Mucosa of descending colon (tissue), 3 donors: ENCODE data around the gene FDXR. TPM values are rescaled to one million over a fixed set of nuclear protein-coding genes. Genes with fewer than 3 reads are reported as not detected.
A peak's percentile ranks its signal among the peaks of the same experiment; 100 is the strongest.

Experiments
- ATAC-seq: fragments of 200-7000 bp; cut with Tn5 transposase; one replicate; pipeline ENCODE4 v1.9.1; 2020; ENCODE audit warnings: mild to moderate bottlenecking, moderate library complexity
- DNase-seq, 3 donors: peaks; one replicate each; pipeline ENCODE4 v3.0.0-alpha.2; 2020
- H3K36me3 ChIP-seq: fragments of 200-600 bp; one replicate; pipeline ENCODE4 v1.8.0; 2021; ENCODE audit warnings: low read depth, mild to moderate bottlenecking
- H3K4me1 ChIP-seq: fragments of 200-600 bp; one replicate; pipeline ENCODE4 v1.8.0; 2021; ENCODE audit warnings: low read depth, mild to moderate bottlenecking
- H3K4me3 ChIP-seq: fragments of 200-600 bp; one replicate; pipeline ENCODE4 v1.8.0; 2021; ENCODE audit warnings: mild to moderate bottlenecking
- H3K9me3 ChIP-seq: fragments of 200-600 bp; one replicate; pipeline ENCODE4 v1.8.0; 2021; ENCODE audit warnings: mild to moderate bottlenecking
- intact Hi-C, 2 donors: fragments of 100-400 bp; cut with DNase I in 1 of 2; cut with micrococcal nuclease in 1 of 2; formaldehyde crosslinking; loops; one replicate each; pipeline versions ENCODE4 v1.11.0 to v1.11.1; 2022; cut with DNase I, micrococcal nuclease
- total RNA-seq, 3 donors: library from RNA; stranded (reverse); fragmentation: NEBNext Ultra II Directional in 2 of 3; extraction: Animal tissue kit (Norgen Biotek cat#: 25700) in 2 of 3; gene quantifications; one replicate each; pipeline versions ENCODE4 v1.2.1 to v1.2.4, GENCODE V29; 2021 to 2023
- TF ChIP-seq, protein P1 (sequence below): fragments of 200-600 bp; IDR thresholded peaks from one replicate; pipeline ENCODE4 v1.8.0; 2022; ENCODE audit warnings: antibody characterized with exemption, mild to moderate bottlenecking
- donor health status: DM: no; HTN: no; CAD: no; lungs with moderate emphysema.
- donor health status: DM: no; HTN: no; CAD: no.
- donor health status: DM: no; HTN: yes; CAD: no.

The FDXR gene
- total RNA-seq, 3 donors from 2014 or later, result 10.6 to 14.8 (median 12.0) TPM

DNA sequence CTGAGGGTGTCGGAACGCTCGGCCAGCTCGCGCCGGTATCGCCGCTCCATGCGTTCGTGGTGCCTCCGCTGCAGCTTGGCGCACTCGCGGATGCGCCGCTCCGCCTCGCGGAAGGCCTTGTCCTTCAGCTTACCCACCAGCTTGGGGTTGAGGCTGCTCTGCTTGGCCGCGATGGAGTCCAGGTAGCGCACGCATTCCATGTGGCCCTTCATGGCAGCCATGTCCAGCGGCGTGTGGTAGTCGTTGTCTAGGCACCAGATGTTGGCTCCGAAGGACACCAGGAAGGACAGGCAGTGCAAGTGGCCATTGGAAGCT lies 47.5 kb upstream of the FDXR start:
- Histone ChIP-seq H3K4me3 (no peak overlapping the region), H3K4me1 (peaks cover 11% of the 10 kb centered on the region), H3K9me3 (no peaks in the 10 kb centered on the region), H3K36me3 (no peaks in the 10 kb centered on the region)
- no peak for ATAC-seq
- intact Hi-C loops, result no loop called here
- TF ChIP-seq, protein P1, sequence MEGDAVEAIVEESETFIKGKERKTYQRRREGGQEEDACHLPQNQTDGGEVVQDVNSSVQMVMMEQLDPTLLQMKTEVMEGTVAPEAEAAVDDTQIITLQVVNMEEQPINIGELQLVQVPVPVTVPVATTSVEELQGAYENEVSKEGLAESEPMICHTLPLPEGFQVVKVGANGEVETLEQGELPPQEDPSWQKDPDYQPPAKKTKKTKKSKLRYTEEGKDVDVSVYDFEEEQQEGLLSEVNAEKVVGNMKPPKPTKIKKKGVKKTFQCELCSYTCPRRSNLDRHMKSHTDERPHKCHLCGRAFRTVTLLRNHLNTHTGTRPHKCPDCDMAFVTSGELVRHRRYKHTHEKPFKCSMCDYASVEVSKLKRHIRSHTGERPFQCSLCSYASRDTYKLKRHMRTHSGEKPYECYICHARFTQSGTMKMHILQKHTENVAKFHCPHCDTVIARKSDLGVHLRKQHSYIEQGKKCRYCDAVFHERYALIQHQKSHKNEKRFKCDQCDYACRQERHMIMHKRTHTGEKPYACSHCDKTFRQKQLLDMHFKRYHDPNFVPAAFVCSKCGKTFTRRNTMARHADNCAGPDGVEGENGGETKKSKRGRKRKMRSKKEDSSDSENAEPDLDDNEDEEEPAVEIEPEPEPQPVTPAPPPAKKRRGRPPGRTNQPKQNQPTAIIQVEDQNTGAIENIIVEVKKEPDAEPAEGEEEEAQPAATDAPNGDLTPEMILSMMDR, result no peak
- DNase-seq, result no peak

DNA sequence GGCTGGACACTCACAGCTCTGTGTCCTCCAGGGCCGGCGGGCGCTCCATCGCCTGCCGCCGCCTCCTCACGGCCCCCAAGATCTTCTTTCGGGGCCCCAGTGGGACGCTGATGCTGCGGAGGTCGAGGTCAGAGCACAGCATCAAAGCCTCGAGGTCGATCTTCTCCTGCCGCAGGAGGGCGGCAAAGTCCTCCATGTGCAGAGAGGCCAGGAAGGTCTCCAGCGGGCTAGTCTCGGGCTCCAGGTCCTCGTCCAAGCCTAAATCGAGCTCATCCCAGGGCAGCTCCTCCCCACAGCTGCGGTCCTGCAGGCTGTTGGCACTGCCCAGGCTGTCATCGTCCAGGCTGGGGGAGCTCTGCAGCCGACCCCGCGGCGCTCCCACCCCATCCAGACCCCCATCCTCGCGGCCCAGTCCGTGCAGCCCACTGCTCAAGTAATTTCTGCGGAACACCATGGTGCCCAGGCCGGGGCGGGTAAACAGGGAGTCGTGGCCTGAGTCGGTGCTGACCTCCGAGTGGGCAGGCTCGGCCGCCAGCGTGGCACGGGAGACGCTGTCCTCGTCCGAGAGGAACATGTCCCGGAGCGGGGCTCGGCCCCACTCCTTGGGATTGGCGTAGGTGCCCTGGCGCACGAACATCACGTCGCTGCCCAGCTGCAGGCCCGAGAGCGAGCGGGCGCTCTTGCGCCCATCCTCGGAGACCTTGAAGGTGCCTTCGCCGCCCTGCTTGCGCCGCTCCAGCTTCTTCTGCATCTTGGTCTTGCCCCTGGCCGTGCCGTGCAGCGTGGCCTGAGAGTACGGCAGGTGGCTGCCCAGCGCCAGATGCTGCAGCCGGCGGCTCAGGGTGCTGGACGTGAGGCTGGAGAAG lies 46.9 kb upstream of the FDXR start:
- Histone ChIP-seq H3K4me1 (peaks cover 11% of the 10 kb centered on the region), H3K36me3 (no peaks in the 10 kb centered on the region), H3K9me3 (no peaks in the 10 kb centered on the region), H3K4me3 (no peak overlapping the region)
- TF ChIP-seq, protein P1, result no peak
- DNase-seq (peak in 2 of 3 donors; percentile 24 to 43), ATAC-seq (no peak)
- intact Hi-C loops, result no loop called here

DNA sequence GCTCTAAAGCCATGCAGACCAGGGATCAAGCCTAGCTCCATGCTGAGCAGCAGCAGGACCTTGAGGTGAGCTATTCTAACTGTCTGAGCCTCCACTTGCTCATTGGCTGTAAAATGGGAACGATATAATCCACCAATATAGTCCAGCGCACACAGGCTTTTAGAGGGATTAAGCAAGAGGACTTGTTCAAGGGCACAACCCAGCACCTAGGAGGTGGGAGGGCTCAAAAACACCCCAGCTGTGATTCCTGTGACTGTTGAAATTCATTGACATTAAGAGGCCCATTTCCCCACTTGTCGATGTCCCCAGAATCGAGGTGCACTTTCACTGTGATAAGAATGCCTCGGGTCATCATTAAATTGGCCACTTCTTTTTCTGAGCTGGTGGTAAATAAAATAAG lies 46.1 kb upstream of the FDXR start:
- Histone ChIP-seq H3K36me3 (no peaks in the 10 kb centered on the region), H3K4me3 (no peak overlapping the region), H3K9me3 (no peaks in the 10 kb centered on the region), H3K4me1 (peaks cover 9% of the 10 kb centered on the region)
- ATAC-seq (no peak), DNase-seq (no peak)
- TF ChIP-seq, protein P1, result no peak
- intact Hi-C loops, result no loop called here

DNA sequence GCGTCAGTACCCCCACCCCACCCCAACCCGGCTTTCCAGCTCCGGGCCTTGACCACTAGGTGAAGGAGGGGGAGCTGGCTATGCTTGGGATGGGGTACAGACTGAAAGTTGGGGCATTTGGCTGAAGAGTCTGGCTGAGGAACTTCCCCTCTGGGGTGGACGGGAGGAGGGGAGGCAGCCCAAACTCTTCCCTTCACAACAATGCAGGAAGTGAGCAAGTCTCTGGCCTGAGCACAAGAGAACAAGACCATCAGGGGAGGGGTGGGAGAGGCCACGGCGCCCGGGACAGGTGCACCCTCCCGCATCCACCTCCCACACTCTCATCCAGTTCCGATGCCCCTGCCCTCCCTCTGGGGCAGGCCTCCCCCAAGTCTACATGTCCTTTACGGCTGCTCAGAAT lies 44.6 kb upstream of the FDXR start:
- H3K9me3 ChIP-seq, result no peaks in the 10 kb centered on the region
- no peaks in the 10 kb centered on the region for H3K4me1 ChIP-seq
- no peaks in the 10 kb centered on the region for H3K36me3 ChIP-seq
- TF ChIP-seq, protein P1, result no peak
- no peak for DNase-seq
- intact Hi-C loops, result no loop called here
- H3K4me3 ChIP-seq, result no peak overlapping the region
- ATAC-seq, result no peak

DNA sequence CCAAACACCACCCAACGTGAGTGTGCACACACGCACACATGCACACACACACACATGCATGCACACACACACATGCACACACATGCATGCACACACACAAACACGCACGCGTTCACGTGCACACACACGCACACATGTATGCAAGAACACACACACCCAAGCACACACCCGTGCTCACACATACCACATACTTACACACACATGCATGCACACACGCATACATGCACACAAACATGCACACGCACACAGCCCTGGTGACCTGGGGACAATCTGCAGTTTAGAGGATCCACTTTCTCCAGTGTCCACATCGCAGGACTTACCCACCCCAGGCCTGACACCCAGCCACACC lies 44.0 kb upstream of the FDXR start:
- ATAC-seq (no peak), DNase-seq (no peak)
- H3K4me3 ChIP-seq, result no peak overlapping the region
- no peaks in the 10 kb centered on the region for H3K4me1 ChIP-seq
- TF ChIP-seq, protein P1, result no peak
- intact Hi-C loops, result no loop called here
- no peaks in the 10 kb centered on the region for H3K36me3 ChIP-seq
- no peaks in the 10 kb centered on the region for H3K9me3 ChIP-seq
